Stimulated activated naive CD8-positive, alpha-beta T cell treated with anti-CD3 and anti-CD28 coated beads, Interleukin-15, Interleukin-2, amounts not matched to agents 100 ng/mL and 50 ng/mL, for 24 hours (primary cell): Measurements from ENCODE around the gene SPHK1.
"Not testable (repeated sequence)": the region's sequence is repeated elsewhere in the genome, so short reads cannot be mapped to it uniquely, and the experiment has no call there.

Experiments
- H3K27ac Mint-ChIP-seq: one replicate; pipeline ENCODE4 v1.8.0; 2021; ENCODE audit warnings: mild to moderate bottlenecking, mixed read lengths
- H3K27me3 Mint-ChIP-seq: one replicate; pipeline ENCODE4 v1.8.0; 2021; ENCODE audit warnings: mixed read lengths
- H3K36me3 Mint-ChIP-seq: one replicate; pipeline ENCODE4 v1.8.0; 2021; ENCODE audit warnings: low read depth, mixed read lengths
- H3K4me1 Mint-ChIP-seq: one replicate; pipeline ENCODE4 v1.8.0; 2021; ENCODE audit warnings: low read depth, mixed read lengths
- H3K4me3 Mint-ChIP-seq: one replicate; pipeline ENCODE4 v1.8.0; 2021; ENCODE audit warnings: mild to moderate bottlenecking, mixed read lengths
- H3K9me3 Mint-ChIP-seq: one replicate; pipeline ENCODE4 v1.8.0; 2021; ENCODE audit warnings: mixed read lengths

SPHK1 gene

DNA sequence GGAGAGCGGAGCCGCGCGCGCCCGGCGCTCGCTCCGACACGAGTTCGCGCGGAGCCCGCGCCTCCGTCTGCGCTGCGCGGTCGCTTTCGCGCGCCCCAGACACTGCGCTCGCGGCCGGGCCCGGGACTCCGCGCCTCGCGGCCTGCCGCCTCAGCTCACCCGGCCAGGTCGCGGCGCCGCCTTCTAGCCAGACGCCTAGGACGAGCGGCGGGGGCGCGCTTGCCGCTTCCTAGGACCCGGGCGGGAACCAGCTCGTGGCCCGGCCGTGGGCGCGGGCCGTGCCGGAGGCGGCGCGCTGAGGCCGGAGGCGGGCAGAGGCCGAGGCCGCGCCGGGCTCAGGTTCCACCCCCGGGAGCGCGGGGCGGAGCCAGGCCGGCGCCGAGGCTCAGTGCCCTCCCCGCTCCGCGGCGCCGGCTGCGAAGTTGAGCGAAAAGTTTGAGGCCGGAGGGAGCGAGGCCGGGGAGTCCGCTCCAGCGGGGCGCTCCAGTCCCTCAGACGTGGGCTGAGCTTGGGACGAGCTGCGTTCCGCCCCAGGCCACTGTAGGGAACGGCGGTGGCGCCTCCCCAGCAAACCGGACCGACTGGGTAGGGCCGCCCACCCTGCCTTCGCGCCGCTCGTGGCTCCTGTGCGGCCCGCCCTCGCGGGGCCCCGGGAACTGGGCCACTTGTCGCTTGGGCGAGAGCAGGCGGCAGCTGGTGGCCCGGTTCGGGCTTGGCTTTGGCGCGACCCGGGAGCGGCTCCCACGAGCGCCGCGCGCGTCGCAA, at the start of gene SPHK1:
Gene SPHK1 (plus strand): TSS at position 388 of the 765 bp plus-strand sequence. CDS start 1,036 bp downstream, outside the sequence.
- Mint-ChIP-seq H3K4me1 (peaks cover 19% of the 10 kb centered on the region), H3K27me3 (no peaks in the 10 kb centered on the region), H3K4me3 (peak within 1 kb of the TSS; percentile 88), H3K36me3 (no peaks in the 10 kb centered on the region), H3K9me3 (no peaks in the 10 kb centered on the region), H3K27ac (peak within 1 kb of the TSS; percentile 83)

DNA sequence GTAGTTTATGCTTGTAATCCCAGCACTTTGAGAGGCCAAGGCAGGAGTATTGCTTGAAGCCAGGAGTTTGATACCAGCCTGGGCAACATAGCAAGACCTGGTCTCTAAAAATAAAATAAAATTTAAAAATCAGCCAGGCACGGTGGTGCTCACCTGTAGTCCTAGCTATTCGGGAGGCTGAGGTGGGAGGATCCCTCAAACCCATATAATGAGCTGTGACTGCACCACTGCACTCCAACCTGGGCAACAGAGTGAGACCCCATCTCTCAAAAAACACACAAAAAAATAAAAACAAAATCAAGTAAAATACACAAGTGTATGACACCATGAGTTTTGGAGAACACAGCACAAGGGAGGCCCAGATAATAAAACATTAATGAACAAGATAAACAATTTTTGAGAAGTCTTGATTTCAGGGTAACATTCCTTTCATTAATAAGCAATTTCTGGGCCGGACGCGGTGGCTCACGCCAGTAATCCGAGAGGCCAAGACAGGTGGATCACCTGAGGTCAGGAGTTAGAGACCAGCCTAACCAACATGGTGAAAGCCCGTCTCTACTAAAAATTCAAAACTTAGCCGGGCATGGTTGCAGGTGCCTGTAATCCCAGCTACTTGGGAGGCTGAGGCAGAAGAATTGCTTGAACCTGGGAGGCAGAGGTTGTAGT, 48.6 kb upstream of the SPHK1 start:
- Mint-ChIP-seq H3K9me3 (no peaks in the 10 kb centered on the region), H3K27me3 (no peaks in the 10 kb centered on the region), H3K4me3 (no peak overlapping the region), H3K4me1 (peaks cover 4% of the 10 kb centered on the region), H3K36me3 (peaks cover 17% of the 10 kb centered on the region), H3K27ac (no peak overlapping the region)

GRCh38 chr17:76336756-76337412, 47.5 kb upstream of the SPHK1 start:
- no peaks in the 10 kb centered on the region for H3K27me3 Mint-ChIP-seq
- no peaks in the 10 kb centered on the region for H3K9me3 Mint-ChIP-seq
- peaks cover 4% of the 10 kb centered on the region for H3K4me1 Mint-ChIP-seq
- no peak overlapping the region for H3K27ac Mint-ChIP-seq
- H3K36me3 Mint-ChIP-seq = peaks cover 21% of the 10 kb centered on the region
- H3K4me3 Mint-ChIP-seq = no peak overlapping the region

GRCh38 chr17:76337413-76337777, 47.0 kb upstream of the SPHK1 start:
- H3K27me3 Mint-ChIP-seq = no peaks in the 10 kb centered on the region
- H3K36me3 Mint-ChIP-seq = peaks cover 20% of the 10 kb centered on the region
- H3K27ac Mint-ChIP-seq = no peak overlapping the region
- peaks cover 4% of the 10 kb centered on the region for H3K4me1 Mint-ChIP-seq
- no peaks in the 10 kb centered on the region for H3K9me3 Mint-ChIP-seq
- H3K4me3 Mint-ChIP-seq = no peak overlapping the region

GRCh38 chr17:76341301-76341700, 43.1 kb upstream of the SPHK1 start:
- Mint-ChIP-seq H3K4me1 (peaks cover 4% of the 10 kb centered on the region), H3K4me3 (no peak overlapping the region), H3K27me3 (no peaks in the 10 kb centered on the region), H3K9me3 (no peaks in the 10 kb centered on the region), H3K27ac (no peak overlapping the region), H3K36me3 (peaks cover 32% of the 10 kb centered on the region)

GRCh38 chr17:76343106-76343505, 41.3 kb upstream of the SPHK1 start:
- Mint-ChIP-seq H3K4me3 (no peak overlapping the region), H3K27me3 (no peaks in the 10 kb centered on the region), H3K36me3 (peaks cover 39% of the 10 kb centered on the region), H3K27ac (no peak overlapping the region), H3K9me3 (no peaks in the 10 kb centered on the region), H3K4me1 (no peaks in the 10 kb centered on the region)

- Mint-ChIP-seq H3K27me3 (no peaks in the 10 kb centered on the region), H3K4me3 (no peak overlapping the region), H3K9me3 (no peaks in the 10 kb centered on the region), H3K4me1 (no peaks in the 10 kb centered on the region), H3K36me3 (peaks cover 34% of the 10 kb centered on the region), H3K27ac (no peak overlapping the region)
These were observed 38.9 kb upstream of the SPHK1 start for GRCh38 chr17:76345377-76345974.

DNA sequence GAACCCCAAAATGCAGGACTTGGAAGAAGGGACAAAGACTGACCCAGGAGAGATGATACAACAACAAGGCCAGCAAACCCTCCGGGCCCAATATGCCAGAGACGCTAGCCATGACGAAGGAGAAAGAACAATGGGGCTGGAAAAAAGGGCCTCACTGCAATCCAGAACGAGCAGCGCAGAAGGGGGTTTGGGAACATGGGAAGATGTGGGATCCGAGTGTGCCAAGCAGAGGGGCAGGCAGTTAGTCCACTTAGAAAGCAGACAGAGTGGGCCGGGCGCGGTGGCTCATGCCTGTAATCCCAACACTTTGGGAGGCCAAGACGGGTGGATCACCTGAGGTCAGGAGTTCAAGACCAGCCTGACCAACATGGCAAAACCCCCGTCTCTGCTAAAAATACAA, 37.5 kb upstream of the SPHK1 start:
- not testable (repeated sequence) for H3K4me1 Mint-ChIP-seq, H3K27ac Mint-ChIP-seq, H3K27me3 Mint-ChIP-seq, H3K4me3 Mint-ChIP-seq, H3K9me3 Mint-ChIP-seq
- peaks cover 29% of the 10 kb centered on the region for H3K36me3 Mint-ChIP-seq

GRCh38 chr17:76350463-76350862, 33.9 kb upstream of the SPHK1 start:
- peaks cover 24% of the 10 kb centered on the region for H3K4me1 Mint-ChIP-seq

DNA sequence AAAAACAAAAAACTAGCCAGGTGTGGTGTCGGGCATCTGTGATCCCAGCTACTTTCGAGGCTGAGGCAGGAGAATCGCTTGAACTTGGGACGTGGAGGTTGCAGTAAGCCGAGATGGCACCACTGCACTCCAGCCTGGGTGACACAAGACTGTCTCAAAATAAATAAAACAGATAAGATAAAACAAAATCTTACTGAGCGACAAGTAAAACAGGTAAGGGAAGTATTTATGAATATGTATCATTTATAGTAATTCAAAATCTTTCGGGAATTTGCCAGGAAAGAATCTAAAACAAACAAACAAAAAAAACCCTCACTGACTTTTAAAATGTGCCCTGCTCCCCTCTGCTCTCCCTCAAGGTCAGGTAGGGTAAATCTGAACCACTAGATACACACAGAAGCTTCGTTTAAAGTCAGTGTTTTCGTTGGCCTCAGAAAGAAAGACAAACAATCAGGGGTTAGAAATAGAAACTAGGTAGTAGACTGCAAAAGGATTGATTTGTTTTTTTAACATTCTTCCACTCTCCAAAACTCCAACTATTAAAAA, 32.8 kb upstream of the SPHK1 start:
- no peaks in the 10 kb centered on the region for H3K9me3 Mint-ChIP-seq
- peaks cover 11% of the 10 kb centered on the region for H3K36me3 Mint-ChIP-seq
- H3K4me1 Mint-ChIP-seq = peaks cover 24% of the 10 kb centered on the region
- H3K27ac Mint-ChIP-seq = no peak overlapping the region
- no peaks in the 10 kb centered on the region for H3K27me3 Mint-ChIP-seq
- peak overlapping the region; percentile 6 for H3K4me3 Mint-ChIP-seq

More at GRCh38 chr17:76350463-76350862, 33.9 kb upstream of the SPHK1 start:
- Mint-ChIP-seq H3K27ac (no peak overlapping the region), H3K27me3 (no peaks in the 10 kb centered on the region), H3K9me3 (no peaks in the 10 kb centered on the region), H3K36me3 (peaks cover 21% of the 10 kb centered on the region), H3K4me3 (no peak overlapping the region)

GRCh38 chr17:76353004-76353598, 31.3 kb upstream of the SPHK1 start:
- peak overlapping the region; percentile 87 for H3K27ac Mint-ChIP-seq
- no peaks in the 10 kb centered on the region for H3K27me3 Mint-ChIP-seq
- peaks cover 24% of the 10 kb centered on the region for H3K4me1 Mint-ChIP-seq

GRCh38 chr17:76353599-76354316, 30.7 kb upstream of the SPHK1 start, which contains the start of gene PRPSAP1:
PRPSAP1 (minus strand) TSS chr17:76353916; CDS start chr17:76353703, 213 bp downstream.
- Mint-ChIP-seq H3K9me3 (no peaks in the 10 kb centered on the region), H3K4me1 (peaks cover 24% of the 10 kb centered on the region), H3K27me3 (no peaks in the 10 kb centered on the region)

More at GRCh38 chr17:76353004-76353598, 31.3 kb upstream of the SPHK1 start:
- Mint-ChIP-seq H3K4me3 (peak overlapping the region; percentile 95), H3K36me3 (peaks cover 5% of the 10 kb centered on the region), H3K9me3 (no peaks in the 10 kb centered on the region)

GRCh38 chr17:76354317-76354729, 30.1 kb upstream of the SPHK1 start:
- Mint-ChIP-seq H3K4me1 (peaks cover 24% of the 10 kb centered on the region), H3K9me3 (no peaks in the 10 kb centered on the region), H3K4me3 (peak overlapping the region; percentile 95), H3K27me3 (no peaks in the 10 kb centered on the region), H3K27ac (peak overlapping the region; percentile 100), H3K36me3 (peaks cover 5% of the 10 kb centered on the region)

More at GRCh38 chr17:76353599-76354316, 30.7 kb upstream of the SPHK1 start, which contains the start of gene PRPSAP1:
- Mint-ChIP-seq H3K4me3 (peak within 1 kb of the TSS; percentile 95), H3K27ac (peak within 1 kb of the TSS; percentile 100), H3K36me3 (peaks cover 5% of the 10 kb centered on the region)
